K562 (cell line): ENCODE results near the gene USP48.

ENCODE experiments used
- JUND ChIP-seq, 2 experiments: IDR thresholded peaks; 2 replicates in 1 of 2; 3 replicates in 1 of 2; pipeline ENCODE4 v1.6.1; 2011; ENCODE audit warnings: borderline replicate concordance in 2 of 2, low read depth in 2 of 2, low read length in 2 of 2, improper control_type of control experiment in 1 of 2, missing biosample characterization in 1 of 2, missing genetic modification characterization in 1 of 2, missing genetic modification reagents in 1 of 2
- NFXL1 ChIP-seq: fragments of 450-650 bp; formaldehyde crosslinking; IDR thresholded peaks from 2 replicates; pipeline ENCODE4 v1.4.0; 2021; ENCODE audit warnings: mild to moderate bottlenecking
- POLR2A ChIP-seq: fragments of 450-650 bp; conservative IDR thresholded peaks from 2 replicates; pipeline ENCODE4 v1.6.1; 2016
- POLR3A ChIP-seq: IDR thresholded peaks from 2 replicates; pipeline ENCODE4 v1.6.1; 2011; ENCODE audit warnings: borderline replicate concordance, mild to moderate bottlenecking, moderate library complexity; ENCODE audit not compliant: insufficient read length, insufficient read depth; ENCODE audit errors: extremely low read depth
- SMARCE1 ChIP-seq: fragments of 450-650 bp; IDR thresholded peaks from 2 replicates; pipeline ENCODE4 v1.7.1; 2016; ENCODE audit warnings: mild to moderate bottlenecking
- YY1 ChIP-seq, 3 experiments: IDR thresholded peaks; 2 replicates each; pipeline ENCODE4 v1.6.1; 2011; ENCODE audit warnings: low read length in 2 of 3, mild to moderate bottlenecking in 2 of 3, moderate library complexity in 2 of 3, borderline replicate concordance in 1 of 3, control low read depth in 1 of 3, low read depth in 1 of 3; ENCODE audit not compliant: insufficient read depth in 3 of 3, insufficient replicate concordance in 2 of 3, control insufficient read depth in 1 of 3, insufficient read length in 1 of 3; ENCODE audit errors: extremely low read depth in 1 of 3
- ZNF431 ChIP-seq: sonication (generic); formaldehyde crosslinking; IDR thresholded peaks from 2 replicates; pipeline ENCODE4 v1.8.0; 2022; ENCODE audit warnings: mild to moderate bottlenecking, missing genetic modification reagents
- TF ChIP-seq, protein P1 (sequence below): fragments of 250-450 bp; sonication (Bioruptor Pico); IDR thresholded peaks from 2 replicates; pipeline ENCODE4 v1.5.0; 2021; ENCODE audit warnings: mild to moderate bottlenecking, borderline replicate concordance
- TF ChIP-seq, protein P2 (sequence below), 2 experiments: fragments of 450-650 bp in 1 of 2; sonication (generic) in 1 of 2; formaldehyde crosslinking in 1 of 2; IDR thresholded peaks; 2 replicates each; pipeline versions ENCODE4 v1.7.1 to v1.9.0; 2016 to 2022; ENCODE audit warnings: inconsistent platforms in 1 of 2, mild to moderate bottlenecking in 1 of 2, missing genetic modification reagents in 1 of 2
- TF ChIP-seq, protein P3 (sequence below): sonication (generic); formaldehyde crosslinking; IDR thresholded peaks from 2 replicates; pipeline ENCODE4 v1.9.0; 2022; ENCODE audit warnings: mild to moderate bottlenecking, missing genetic modification reagents

DNA sequence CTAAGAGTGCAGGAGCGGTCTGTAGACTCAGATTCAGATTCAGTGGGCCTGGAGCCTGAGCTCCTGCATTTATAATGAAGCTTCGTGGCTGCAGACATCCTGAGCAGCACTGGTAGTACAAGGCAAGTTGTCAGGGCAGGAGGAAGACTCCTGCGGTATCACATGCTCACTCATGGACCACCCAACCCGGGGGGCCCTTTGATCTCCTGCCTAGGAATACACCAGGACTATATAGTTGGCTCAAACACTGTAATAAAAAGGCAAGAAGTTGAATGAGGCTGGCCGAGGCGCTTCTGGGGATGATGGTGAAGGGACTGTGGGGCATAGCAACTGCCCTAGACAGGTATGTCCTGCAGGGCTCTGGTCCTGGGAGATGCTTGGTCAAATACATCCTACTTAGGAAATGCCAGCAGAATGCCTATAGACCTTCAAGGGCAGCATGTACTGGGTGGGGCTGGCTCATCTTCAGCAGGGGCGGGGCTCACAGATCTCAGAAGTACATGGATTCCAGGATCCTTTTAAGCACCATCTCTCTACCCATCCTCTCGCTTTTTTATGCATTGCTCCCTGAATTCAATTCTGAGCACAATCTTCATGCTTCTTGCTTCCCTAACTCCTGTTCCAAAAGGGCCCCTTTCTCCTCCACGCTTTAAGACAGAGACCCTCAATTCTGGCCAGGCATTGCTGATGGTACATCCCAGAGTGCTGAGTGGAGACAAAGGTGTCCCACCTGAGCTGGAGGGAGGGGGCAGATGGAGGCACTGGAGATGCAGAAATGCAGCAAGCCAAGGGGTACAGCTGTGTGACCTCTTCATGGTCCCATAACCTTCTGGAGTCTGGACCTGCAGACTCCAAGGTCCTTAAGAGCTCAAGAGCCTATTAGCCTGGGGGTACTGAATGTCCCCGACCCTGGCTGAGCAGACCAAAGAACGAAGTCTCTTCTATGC, 111.7 kb downstream of the USP48 start:
- TF ChIP-seq JUND (IDR thresholded peaks at IDR 0.05; ENCODE audit: borderline replicate concordance, low read depth, low read length) = no peak
- TF ChIP-seq JUND (tag; IDR thresholded peaks at IDR 0.05; ENCODE audit: borderline replicate concordance, low read depth, low read length) = no peak
- TF ChIP-seq POLR2A = no peak
- TF ChIP-seq POLR3A = no peak
- no peak for TF ChIP-seq YY1 (IDR thresholded peaks at IDR 0.05; ENCODE audit: borderline replicate concordance in 1 of 3, control insufficient read depth in 1 of 3, extremely low read depth in 1 of 3, insufficient read depth in 3 of 3, insufficient read length in 1 of 3, insufficient replicate concordance in 2 of 3, low read depth in 1 of 3, low read length in 2 of 3)
- no peak for TF ChIP-seq SMARCE1
- TF ChIP-seq, protein P1, sequence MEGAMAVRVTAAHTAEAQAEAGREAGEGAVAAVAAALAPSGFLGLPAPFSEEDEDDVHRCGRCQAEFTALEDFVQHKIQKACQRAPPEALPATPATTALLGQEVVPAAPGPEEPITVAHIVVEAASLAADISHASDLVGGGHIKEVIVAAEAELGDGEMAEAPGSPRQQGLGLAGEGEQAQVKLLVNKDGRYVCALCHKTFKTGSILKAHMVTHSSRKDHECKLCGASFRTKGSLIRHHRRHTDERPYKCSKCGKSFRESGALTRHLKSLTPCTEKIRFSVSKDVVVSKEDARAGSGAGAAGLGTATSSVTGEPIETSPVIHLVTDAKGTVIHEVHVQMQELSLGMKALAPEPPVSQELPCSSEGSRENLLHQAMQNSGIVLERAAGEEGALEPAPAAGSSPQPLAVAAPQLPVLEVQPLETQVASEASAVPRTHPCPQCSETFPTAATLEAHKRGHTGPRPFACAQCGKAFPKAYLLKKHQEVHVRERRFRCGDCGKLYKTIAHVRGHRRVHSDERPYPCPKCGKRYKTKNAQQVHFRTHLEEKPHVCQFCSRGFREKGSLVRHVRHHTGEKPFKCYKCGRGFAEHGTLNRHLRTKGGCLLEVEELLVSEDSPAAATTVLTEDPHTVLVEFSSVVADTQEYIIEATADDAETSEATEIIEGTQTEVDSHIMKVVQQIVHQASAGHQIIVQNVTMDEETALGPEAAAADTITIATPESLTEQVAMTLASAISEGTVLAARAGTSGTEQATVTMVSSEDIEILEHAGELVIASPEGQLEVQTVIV = no peak
- no peak for TF ChIP-seq NFXL1 (CRISPR knock-in tag)
- TF ChIP-seq, protein P2, sequence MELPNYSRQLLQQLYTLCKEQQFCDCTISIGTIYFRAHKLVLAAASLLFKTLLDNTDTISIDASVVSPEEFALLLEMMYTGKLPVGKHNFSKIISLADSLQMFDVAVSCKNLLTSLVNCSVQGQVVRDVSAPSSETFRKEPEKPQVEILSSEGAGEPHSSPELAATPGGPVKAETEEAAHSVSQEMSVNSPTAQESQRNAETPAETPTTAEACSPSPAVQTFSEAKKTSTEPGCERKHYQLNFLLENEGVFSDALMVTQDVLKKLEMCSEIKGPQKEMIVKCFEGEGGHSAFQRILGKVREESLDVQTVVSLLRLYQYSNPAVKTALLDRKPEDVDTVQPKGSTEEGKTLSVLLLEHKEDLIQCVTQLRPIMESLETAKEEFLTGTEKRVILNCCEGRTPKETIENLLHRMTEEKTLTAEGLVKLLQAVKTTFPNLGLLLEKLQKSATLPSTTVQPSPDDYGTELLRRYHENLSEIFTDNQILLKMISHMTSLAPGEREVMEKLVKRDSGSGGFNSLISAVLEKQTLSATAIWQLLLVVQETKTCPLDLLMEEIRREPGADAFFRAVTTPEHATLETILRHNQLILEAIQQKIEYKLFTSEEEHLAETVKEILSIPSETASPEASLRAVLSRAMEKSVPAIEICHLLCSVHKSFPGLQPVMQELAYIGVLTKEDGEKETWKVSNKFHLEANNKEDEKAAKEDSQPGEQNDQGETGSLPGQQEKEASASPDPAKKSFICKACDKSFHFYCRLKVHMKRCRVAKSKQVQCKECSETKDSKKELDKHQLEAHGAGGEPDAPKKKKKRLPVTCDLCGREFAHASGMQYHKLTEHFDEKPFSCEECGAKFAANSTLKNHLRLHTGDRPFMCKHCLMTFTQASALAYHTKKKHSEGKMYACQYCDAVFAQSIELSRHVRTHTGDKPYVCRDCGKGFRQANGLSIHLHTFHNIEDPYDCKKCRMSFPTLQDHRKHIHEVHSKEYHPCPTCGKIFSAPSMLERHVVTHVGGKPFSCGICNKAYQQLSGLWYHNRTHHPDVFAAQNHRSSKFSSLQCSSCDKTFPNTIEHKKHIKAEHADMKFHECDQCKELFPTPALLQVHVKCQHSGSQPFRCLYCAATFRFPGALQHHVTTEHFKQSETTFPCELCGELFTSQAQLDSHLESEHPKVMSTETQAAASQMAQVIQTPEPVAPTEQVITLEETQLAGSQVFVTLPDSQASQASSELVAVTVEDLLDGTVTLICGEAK (IDR thresholded peaks at IDR 0.05) = no peak
- TF ChIP-seq, protein P2 (CRISPR knock-in tag; IDR thresholded peaks at IDR 0.05) = no peak
- TF ChIP-seq, protein P3, sequence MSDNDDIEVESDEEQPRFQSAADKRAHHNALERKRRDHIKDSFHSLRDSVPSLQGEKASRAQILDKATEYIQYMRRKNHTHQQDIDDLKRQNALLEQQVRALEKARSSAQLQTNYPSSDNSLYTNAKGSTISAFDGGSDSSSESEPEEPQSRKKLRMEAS = no peak
- no peak for TF ChIP-seq ZNF431
